ENCODE data around the gene TMEM223.

DNA sequence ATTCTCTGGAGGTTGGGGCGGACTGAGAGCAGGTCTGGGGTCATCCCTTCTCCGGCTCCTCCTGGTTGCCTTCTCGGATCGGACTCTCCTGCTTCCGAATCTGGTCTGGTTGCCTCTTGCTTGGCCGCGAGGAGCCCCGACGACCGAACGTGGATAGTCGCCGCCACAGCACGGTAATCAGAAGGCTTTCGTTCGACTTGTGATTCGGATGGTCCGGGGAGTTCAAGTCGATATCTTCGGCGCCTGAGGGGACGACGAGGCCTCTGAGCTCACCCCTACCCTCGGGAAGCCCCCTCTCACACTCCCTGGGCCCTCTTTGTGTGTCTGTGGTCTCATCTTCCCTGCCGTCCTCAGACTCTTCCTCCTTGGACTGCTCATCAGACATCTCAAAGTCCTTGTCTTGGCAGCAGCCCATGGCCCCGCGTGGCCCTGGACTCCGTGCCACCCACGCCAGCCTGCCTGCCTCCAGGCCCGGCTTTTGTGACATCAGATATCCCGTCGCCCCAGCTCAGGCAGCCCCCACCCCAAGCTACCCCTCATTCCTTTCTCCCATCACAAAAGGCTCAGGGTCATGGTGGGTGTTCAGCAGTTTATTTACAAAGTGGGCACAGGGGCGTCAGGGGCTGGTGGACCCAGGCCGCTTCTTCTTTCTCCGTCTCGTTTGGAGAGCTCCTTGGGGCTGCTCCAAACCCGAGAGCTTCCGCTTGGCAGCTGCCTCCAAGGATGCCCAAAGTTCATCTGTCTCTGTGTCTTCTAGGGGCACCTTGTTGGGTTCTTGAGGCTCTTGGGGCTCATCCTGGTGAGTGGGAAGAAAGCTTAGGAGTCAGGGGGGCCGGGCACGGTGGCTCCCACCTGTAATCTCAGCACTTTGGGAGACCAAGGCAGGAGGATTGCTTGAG lies 40.8 kb upstream of the TMEM223 start, which contains the start of gene TEX54:
- TF ChIP-seq, protein P1, sequence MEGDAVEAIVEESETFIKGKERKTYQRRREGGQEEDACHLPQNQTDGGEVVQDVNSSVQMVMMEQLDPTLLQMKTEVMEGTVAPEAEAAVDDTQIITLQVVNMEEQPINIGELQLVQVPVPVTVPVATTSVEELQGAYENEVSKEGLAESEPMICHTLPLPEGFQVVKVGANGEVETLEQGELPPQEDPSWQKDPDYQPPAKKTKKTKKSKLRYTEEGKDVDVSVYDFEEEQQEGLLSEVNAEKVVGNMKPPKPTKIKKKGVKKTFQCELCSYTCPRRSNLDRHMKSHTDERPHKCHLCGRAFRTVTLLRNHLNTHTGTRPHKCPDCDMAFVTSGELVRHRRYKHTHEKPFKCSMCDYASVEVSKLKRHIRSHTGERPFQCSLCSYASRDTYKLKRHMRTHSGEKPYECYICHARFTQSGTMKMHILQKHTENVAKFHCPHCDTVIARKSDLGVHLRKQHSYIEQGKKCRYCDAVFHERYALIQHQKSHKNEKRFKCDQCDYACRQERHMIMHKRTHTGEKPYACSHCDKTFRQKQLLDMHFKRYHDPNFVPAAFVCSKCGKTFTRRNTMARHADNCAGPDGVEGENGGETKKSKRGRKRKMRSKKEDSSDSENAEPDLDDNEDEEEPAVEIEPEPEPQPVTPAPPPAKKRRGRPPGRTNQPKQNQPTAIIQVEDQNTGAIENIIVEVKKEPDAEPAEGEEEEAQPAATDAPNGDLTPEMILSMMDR (conservative IDR thresholded peaks at IDR 0.05; ENCODE audit: low read length): no peak
- TF ChIP-seq EZH2phosphoT487 (IDR thresholded peaks at IDR 0.05; ENCODE audit: borderline replicate concordance): no peak
